Transverse colon (tissue), 4 donors: ENCODE results near the gene KCNH6. TPM values are rescaled to one million over a fixed set of nuclear protein-coding genes. Genes with fewer than 3 reads are reported as not detected.

ENCODE experiments used
- DNase-seq: peaks from one replicate; pipeline ENCODE4 v3.0.0-alpha.2; 2019
- H3K27ac ChIP-seq, 4 donors: fragments of 200-600 bp; sonication (generic); 2 replicates each; pipeline ENCODE4 v1.5.1; 2016 to 2018; ENCODE audit warnings: inconsistent platforms in 4 of 4
- H3K27me3 ChIP-seq: fragments of 200-600 bp; sonication (generic); 2 replicates; pipeline ENCODE4 v1.5.1; 2017; ENCODE audit warnings: inconsistent platforms
- H3K36me3 ChIP-seq, 4 donors: fragments of 200-600 bp; sonication (generic); 2 replicates each; pipeline ENCODE4 v1.5.1; 2017 to 2019; ENCODE audit warnings: inconsistent platforms in 4 of 4
- H3K4me1 ChIP-seq, 4 donors: fragments of 200-600 bp; sonication (generic); 2 replicates each; pipeline ENCODE4 v1.5.1; 2017 to 2020; ENCODE audit warnings: inconsistent platforms in 4 of 4
- H3K4me3 ChIP-seq, 4 donors: fragments of 200-600 bp; sonication (generic); 1 replicate in 1 of 4; 2 replicates in 3 of 4; pipeline versions ENCODE4 v1.5.1 to v1.6.1; 2017 to 2019; ENCODE audit warnings: inconsistent platforms in 4 of 4
- H3K9me3 ChIP-seq, 2 donors: fragments of 200-600 bp; sonication (generic); 2 replicates each; pipeline ENCODE4 v1.5.1; 2017 to 2019; ENCODE audit warnings: inconsistent platforms in 2 of 2
- CTCF ChIP-seq, 5 experiments: fragments of 200-600 bp in 3 of 5; fragments of 450-650 bp in 2 of 5; sonication (generic) in 3 of 5; IDR thresholded peaks; 1 replicate in 2 of 5; 2 replicates in 3 of 5; pipeline ENCODE4 v1.5.1; 2016 to 2017; ENCODE audit warnings: antibody characterized with exemption in 5 of 5, inconsistent platforms in 3 of 5, mild to moderate bottlenecking in 2 of 5, moderate library complexity in 1 of 5
- EP300 ChIP-seq: sonication (generic); formaldehyde crosslinking; IDR thresholded peaks from one replicate; pipeline ENCODE4 v1.6.1; 2017; ENCODE audit warnings: antibody characterized with exemption, low read depth
- POLR2A ChIP-seq: fragments of 450-650 bp; IDR thresholded peaks from one replicate; pipeline ENCODE4 v1.6.1; 2016; ENCODE audit warnings: antibody characterized with exemption, mild to moderate bottlenecking, moderate library complexity
- POLR2AphosphoS5 ChIP-seq, 3 donors: sonication (generic); formaldehyde crosslinking; IDR thresholded peaks; one replicate each; pipeline ENCODE4 v1.6.1; 2016; ENCODE audit warnings: antibody characterized with exemption in 3 of 3
- WGBS, 2 donors: methylation state at CpG; one replicate each; pipeline ENCODE4 v1.1.5; 2018; ENCODE audit warnings: low coverage in 1 of 2; 5-methylcytosine and 5-hydroxymethylcytosine counted together
- in situ Hi-C, 4 donors: fragments of 200-750 bp; cut with MboI; loops; one replicate each; pipeline versions ENCODE4 v1.15.0 to v1.15.1; 2017; ENCODE audit warnings: low sequenced_read_pairs in 3 of 4, low pct_ligation_motif_present in 1 of 4, low pct_unique_long_range_greater_than_20kb in 1 of 4
- intact Hi-C: fragments of 100-400 bp; cut with DNase I; formaldehyde crosslinking; loops from one replicate; pipeline ENCODE4 v1.15.1; 2023; ENCODE audit warnings: low total_unique reads
- total RNA-seq, 4 donors: library from RNA; depleted of rRNA; stranded (reverse); fragments of >200 nt; gene quantifications; one replicate each; pipeline ENCODE4 v1.1.0, GENCODE V29; 2016

Gene KCNH6
- total RNA-seq, 4 donors from 2014 or later: 0.48 to 0.96 TPM; not detected in 2

- TF ChIP-seq CTCF (IDR thresholded peaks at IDR 0.05): no peak
- TF ChIP-seq EP300: no peak
- no peak for TF ChIP-seq POLR2AphosphoS5 (IDR thresholded peaks at IDR 0.05)
- TF ChIP-seq POLR2A: no peak
- DNase-seq: no peak
- Histone ChIP-seq H3K9me3 (no peaks in the 10 kb centered on the region), H3K27me3 (peaks cover 34% of the 10 kb centered on the region), H3K4me1 (peaks cover 6 to 10% (median 8%) of the 10 kb centered on the region in 4 donors), H3K27ac (no peak overlapping the region), H3K4me3 (no peak overlapping the region), H3K36me3 (no peaks in the 10 kb centered on the region)
- intact Hi-C loops: loop anchor here (10.0 kb wide), 1 partner anchor 92 kb away; the partner anchor contains the start of gene CYB561
- 89 to 93% methylated on average over 4 of the region's 4 CpGs for WGBS, 2 donors
- in situ Hi-C loops: no loop called here
Measured at GRCh38 chr17:63537001-63537400, 13.8 kb downstream of the KCNH6 start.

- TF ChIP-seq POLR2AphosphoS5 (IDR thresholded peaks at IDR 0.05): no peak
- TF ChIP-seq POLR2A: no peak
- no peak for TF ChIP-seq EP300
- no peak for TF ChIP-seq CTCF (IDR thresholded peaks at IDR 0.05)
- Histone ChIP-seq H3K27ac (no peak overlapping the region), H3K27me3 (peaks cover 34% of the 10 kb centered on the region), H3K36me3 (no peaks in the 10 kb centered on the region), H3K9me3 (no peaks in the 10 kb centered on the region), H3K4me3 (peak overlapping the region in 2 of 4 donors; percentile 9 to 26), H3K4me1 (peaks cover 6 to 10% (median 8%) of the 10 kb centered on the region in 4 donors)
- intact Hi-C loops (loop anchor here (10.0 kb wide), 1 partner anchor 93 kb away; the partner anchor contains the start of gene CYB561), in situ Hi-C loops (no loop called here)
- WGBS, 2 donors: 7% methylated on average over 40 of the region's 62 CpGs; no CpG with 5 or more reads in 1 of the 2 donors
- DNase-seq: no peak
Measured at GRCh38 chr17:63537991-63538692, 15.0 kb downstream of the KCNH6 start.

DNA sequence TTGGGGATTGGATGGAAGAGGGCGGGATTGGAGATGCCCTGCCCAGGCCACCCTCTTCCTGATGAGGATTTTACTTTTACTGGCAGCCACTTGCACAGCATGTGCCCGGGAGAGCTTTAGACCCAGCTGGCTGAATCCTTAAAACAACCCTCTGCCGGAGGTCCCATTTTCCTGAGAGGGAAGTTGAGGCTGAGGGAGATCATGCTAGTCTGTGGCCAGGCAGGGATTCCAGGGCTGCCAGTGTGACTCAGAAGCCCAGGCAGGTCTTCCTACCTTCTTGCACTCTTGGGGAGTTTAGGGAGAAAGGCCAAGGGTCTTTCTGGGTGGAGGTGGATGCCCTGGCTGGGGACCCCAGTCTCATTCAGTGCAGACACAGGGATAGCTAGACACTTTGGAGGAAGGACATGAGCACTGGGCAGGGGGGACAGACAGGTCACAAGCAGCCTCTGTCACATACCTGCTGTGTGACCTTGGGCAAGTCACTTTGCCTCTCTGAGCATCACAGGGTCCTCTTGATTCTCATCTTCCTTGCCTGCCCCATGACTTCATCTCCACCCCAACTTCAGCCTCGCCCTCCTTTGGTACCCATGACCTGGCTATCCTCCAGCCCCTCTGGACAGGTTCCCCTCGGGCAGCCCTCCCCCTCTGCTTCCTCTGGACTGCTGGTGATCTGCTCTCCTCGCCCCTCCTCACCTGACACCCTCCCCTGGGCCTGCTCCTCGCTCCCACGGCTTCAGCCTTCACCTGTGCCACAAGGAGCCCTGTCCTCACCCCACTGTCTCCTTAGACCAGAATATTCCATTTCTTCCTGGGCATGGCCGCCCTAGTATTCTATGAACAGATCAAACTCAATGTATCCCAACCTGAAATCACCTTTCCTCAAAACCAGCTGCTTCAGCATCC, 15.8 kb downstream of the KCNH6 start:
- Histone ChIP-seq H3K4me1 (peaks cover 6 to 10% (median 8%) of the 10 kb centered on the region in 4 donors), H3K4me3 (peak overlapping the region in 1 of 4 donors; percentile 26), H3K9me3 (no peaks in the 10 kb centered on the region), H3K27ac (no peak overlapping the region), H3K27me3 (peaks cover 34% of the 10 kb centered on the region), H3K36me3 (no peaks in the 10 kb centered on the region)
- intact Hi-C loops: loop anchor here (10.0 kb wide), 1 partner anchor 94 kb away; the partner anchor contains the start of gene CYB561
- WGBS, 2 donors: 58 to 70% methylated on average over 6 to 9 of the region's 9 CpGs
- no peak for DNase-seq
- in situ Hi-C loops: no loop called here
- TF ChIP-seq CTCF (IDR thresholded peaks at IDR 0.05) (no peak), EP300 (no peak), POLR2AphosphoS5 (IDR thresholded peaks at IDR 0.05) (no peak), POLR2A (no peak)

- H3K9me3 ChIP-seq: no peaks in the 10 kb centered on the region
- peaks cover 6 to 10% (median 8%) of the 10 kb centered on the region in 4 donors for H3K4me1 ChIP-seq
- H3K27ac ChIP-seq: no peak overlapping the region
- H3K4me3 ChIP-seq: no peak overlapping the region
- in situ Hi-C loops: no loop called here
- WGBS, 2 donors: 60 to 76% methylated on average over 1 to 4 of the region's 4 CpGs
- no peak for TF ChIP-seq CTCF (IDR thresholded peaks at IDR 0.05)
- no peak for TF ChIP-seq POLR2A
- no peak for TF ChIP-seq EP300
- TF ChIP-seq POLR2AphosphoS5 (IDR thresholded peaks at IDR 0.05): no peak
- DNase-seq: no peak
- peaks cover 34% of the 10 kb centered on the region for H3K27me3 ChIP-seq
- intact Hi-C loops: no loop called here
- H3K36me3 ChIP-seq: no peaks in the 10 kb centered on the region
Measured at GRCh38 chr17:63540590-63540989, 17.4 kb downstream of the KCNH6 start.
